Left lung (tissue), 10 donors: ENCODE measurements around the gene POLR1F. TPM values are rescaled to one million over a fixed set of nuclear protein-coding genes. Genes with fewer than 3 reads are reported as not detected.
A peak's percentile ranks its signal among the peaks of the same experiment; 100 is the strongest.

Source experiments
- ATAC-seq: fragments of 200-7000 bp; cut with Tn5 transposase; one replicate; pipeline ENCODE4 v1.9.1; 2020; ENCODE audit warnings: moderate library complexity
- DNase-seq, 4 donors: peaks; one replicate each; pipeline ENCODE4 v3.0.0-alpha.2; 2013 to 2020
- H3K27ac ChIP-seq, 2 donors: fragments of 200-600 bp; sonication (generic) in 1 of 2; one replicate each; pipeline versions ENCODE4 v1.5.0 to v1.8.0; 2020 to 2021
- H3K27me3 ChIP-seq, 2 donors: fragments of 200-600 bp; sonication (generic) in 1 of 2; one replicate each; pipeline versions ENCODE4 v1.5.0 to v1.8.0; 2020 to 2021
- H3K36me3 ChIP-seq, 2 donors: fragments of 200-600 bp; sonication (generic) in 1 of 2; one replicate each; pipeline versions ENCODE4 v1.5.0 to v1.8.0; 2020 to 2021
- H3K4me1 ChIP-seq, 2 donors: fragments of 200-600 bp; one replicate each; pipeline ENCODE4 v1.8.0; 2021
- H3K4me3 ChIP-seq, 2 donors: fragments of 200-600 bp; sonication (generic) in 1 of 2; one replicate each; pipeline versions ENCODE4 v1.5.0 to v1.8.0; 2020 to 2021; ENCODE audit warnings: mild to moderate bottlenecking in 1 of 2
- H3K9me3 ChIP-seq, 2 donors: fragments of 200-600 bp; sonication (generic) in 1 of 2; one replicate each; pipeline versions ENCODE4 v1.5.0 to v1.8.0; 2020 to 2021
- intact Hi-C, 2 donors: fragments of 100-400 bp; cut with DNase I; formaldehyde crosslinking; loops; one replicate each; pipeline versions ENCODE4 v1.11.2 to v1.14.2; 2022
- polyA plus RNA-seq, 6 donors: library from polyadenylated mRNA; unstranded; fragments of 120-200 nt; gene quantifications; one replicate each; pipeline ENCODE4 v1.2.1, GENCODE V29; 2013; ENCODE audit not compliant: insufficient read length in 6 of 6
- total RNA-seq, 2 donors: library from RNA; stranded (reverse); fragmentation: NEBNext Ultra II Directional; extraction: Animal tissue kit (Norgen Biotek cat#: 25700); gene quantifications; one replicate each; pipeline ENCODE4 v1.2.1, GENCODE V29; 2021
- TF ChIP-seq, protein P1 (sequence below), 2 donors: fragments of 200-600 bp; sonication (generic) in 1 of 2; IDR thresholded peaks; one replicate each; pipeline versions ENCODE4 v1.5.0 to v1.8.0; 2021; ENCODE audit warnings: antibody characterized with exemption in 2 of 2
- donor health status: DM: no; HTN: yes; CAD: no.
- donor health status: DM: no; HTN: no; CAD: no.

The POLR1F gene
- total and polyA plus RNA-seq, 8 donors = 9.6 to 25.1 (median 19.2) TPM

GRCh38 chr7:19749658-19750057 is 40.8 kb upstream of the POLR1F start:
- no peaks in the 10 kb centered on the region for H3K4me1 ChIP-seq
- no peak for ATAC-seq
- DNase-seq = no peak
- no peaks in the 10 kb centered on the region for H3K27me3 ChIP-seq
- H3K27ac ChIP-seq = no peak overlapping the region
- intact Hi-C loops = no loop called here
- TF ChIP-seq, protein P1, sequence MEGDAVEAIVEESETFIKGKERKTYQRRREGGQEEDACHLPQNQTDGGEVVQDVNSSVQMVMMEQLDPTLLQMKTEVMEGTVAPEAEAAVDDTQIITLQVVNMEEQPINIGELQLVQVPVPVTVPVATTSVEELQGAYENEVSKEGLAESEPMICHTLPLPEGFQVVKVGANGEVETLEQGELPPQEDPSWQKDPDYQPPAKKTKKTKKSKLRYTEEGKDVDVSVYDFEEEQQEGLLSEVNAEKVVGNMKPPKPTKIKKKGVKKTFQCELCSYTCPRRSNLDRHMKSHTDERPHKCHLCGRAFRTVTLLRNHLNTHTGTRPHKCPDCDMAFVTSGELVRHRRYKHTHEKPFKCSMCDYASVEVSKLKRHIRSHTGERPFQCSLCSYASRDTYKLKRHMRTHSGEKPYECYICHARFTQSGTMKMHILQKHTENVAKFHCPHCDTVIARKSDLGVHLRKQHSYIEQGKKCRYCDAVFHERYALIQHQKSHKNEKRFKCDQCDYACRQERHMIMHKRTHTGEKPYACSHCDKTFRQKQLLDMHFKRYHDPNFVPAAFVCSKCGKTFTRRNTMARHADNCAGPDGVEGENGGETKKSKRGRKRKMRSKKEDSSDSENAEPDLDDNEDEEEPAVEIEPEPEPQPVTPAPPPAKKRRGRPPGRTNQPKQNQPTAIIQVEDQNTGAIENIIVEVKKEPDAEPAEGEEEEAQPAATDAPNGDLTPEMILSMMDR (IDR thresholded peaks at IDR 0.05) = no peak
- H3K9me3 ChIP-seq = no peaks in the 10 kb centered on the region
- H3K4me3 ChIP-seq = no peak overlapping the region
- no peaks in the 10 kb centered on the region for H3K36me3 ChIP-seq

GRCh38 chr7:19747740-19748339 is 39.0 kb upstream of the POLR1F start:
- H3K36me3 ChIP-seq = no peaks in the 10 kb centered on the region
- H3K27me3 ChIP-seq = no peaks in the 10 kb centered on the region
- H3K4me1 ChIP-seq = no peaks in the 10 kb centered on the region
- no peak overlapping the region for H3K27ac ChIP-seq
- intact Hi-C loops = no loop called here
- TF ChIP-seq, protein P1 (IDR thresholded peaks at IDR 0.05) = peak; percentile 37 to 47
- DNase-seq (peak in 2 of 4 donors; percentile 18 to 35), ATAC-seq (no peak)
- no peaks in the 10 kb centered on the region for H3K9me3 ChIP-seq
- no peak overlapping the region for H3K4me3 ChIP-seq

- Histone ChIP-seq H3K27me3 (no peaks in the 10 kb centered on the region), H3K4me3 (no peak overlapping the region), H3K4me1 (no peaks in the 10 kb centered on the region), H3K9me3 (no peaks in the 10 kb centered on the region), H3K27ac (no peak overlapping the region), H3K36me3 (no peaks in the 10 kb centered on the region)
- no peak for ATAC-seq
- DNase-seq = no peak
- TF ChIP-seq, protein P1 (IDR thresholded peaks at IDR 0.05) = no peak
- intact Hi-C loops = no loop called here
Measured at GRCh38 chr7:19744075-19744474, 35.2 kb upstream of the POLR1F start.

- intact Hi-C loops = no loop called here
- no peak for ATAC-seq
- no peak overlapping the region for H3K4me3 ChIP-seq
- H3K36me3 ChIP-seq = no peaks in the 10 kb centered on the region
- no peaks in the 10 kb centered on the region for H3K9me3 ChIP-seq
- TF ChIP-seq, protein P1 (IDR thresholded peaks at IDR 0.05) = no peak
- no peak for DNase-seq
- no peaks in the 10 kb centered on the region for H3K4me1 ChIP-seq
- H3K27ac ChIP-seq = no peak overlapping the region
- H3K27me3 ChIP-seq = peaks cover 0 to 7% of the 10 kb centered on the region in 2 donors
Measured at GRCh38 chr7:19728716-19729115, 19.9 kb upstream of the POLR1F start.

GRCh38 chr7:19725770-19726169 is 16.9 kb upstream of the POLR1F start:
- H3K4me3 ChIP-seq = no peak overlapping the region
- H3K27me3 ChIP-seq = peaks cover 0 to 7% of the 10 kb centered on the region in 2 donors
- intact Hi-C loops = no loop called here
- TF ChIP-seq, protein P1 (IDR thresholded peaks at IDR 0.05) = no peak
- ATAC-seq (no peak), DNase-seq (no peak)
- H3K36me3 ChIP-seq = no peaks in the 10 kb centered on the region
- H3K27ac ChIP-seq = no peak overlapping the region
- H3K9me3 ChIP-seq = no peaks in the 10 kb centered on the region
- no peaks in the 10 kb centered on the region for H3K4me1 ChIP-seq
